Stimulated activated CD4-positive, alpha-beta T cell treated with anti-CD3 and anti-CD28 coated beads, Interleukin-1b, Interleukin-23, amount 100 ng/mL, for 4 hours (primary cell): Measurements from ENCODE around the gene RFX3.

Experiments used
- DNase-seq, 2 donors: peaks; one replicate each; pipeline ENCODE4 v3.0.0-alpha.2; 2020; ENCODE audit warnings: low read depth in 2 of 2

RFX3 gene

DNA sequence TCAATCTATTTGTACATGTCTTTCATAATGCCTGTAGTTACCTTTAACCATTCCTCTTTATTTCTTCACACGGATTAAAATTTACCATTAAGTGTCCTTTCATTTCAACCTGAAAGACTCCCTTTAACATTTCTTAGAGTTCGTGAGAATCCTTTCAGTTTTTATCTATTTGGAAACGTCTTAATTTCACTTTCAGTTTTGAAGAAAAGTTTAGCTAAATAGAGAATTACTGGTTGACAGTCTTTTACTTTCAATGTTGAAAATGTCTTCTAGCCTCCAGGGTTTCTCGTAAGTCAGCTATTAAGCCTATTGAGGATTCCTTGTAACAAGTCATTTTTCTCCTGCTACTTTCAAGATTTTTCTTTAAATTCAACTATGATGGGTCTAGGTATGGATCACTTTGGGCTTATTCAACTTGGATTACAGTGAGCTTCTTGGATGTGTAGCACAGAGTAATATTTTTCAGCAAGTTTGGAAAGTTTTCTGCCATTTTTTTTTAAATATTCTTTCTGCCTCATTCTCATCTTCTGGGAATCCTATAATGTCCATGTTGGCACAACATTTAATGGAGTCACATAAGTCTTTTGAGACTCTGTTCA lies 48.5 kb downstream of the RFX3 start:
- DNase-seq: no peak

DNA sequence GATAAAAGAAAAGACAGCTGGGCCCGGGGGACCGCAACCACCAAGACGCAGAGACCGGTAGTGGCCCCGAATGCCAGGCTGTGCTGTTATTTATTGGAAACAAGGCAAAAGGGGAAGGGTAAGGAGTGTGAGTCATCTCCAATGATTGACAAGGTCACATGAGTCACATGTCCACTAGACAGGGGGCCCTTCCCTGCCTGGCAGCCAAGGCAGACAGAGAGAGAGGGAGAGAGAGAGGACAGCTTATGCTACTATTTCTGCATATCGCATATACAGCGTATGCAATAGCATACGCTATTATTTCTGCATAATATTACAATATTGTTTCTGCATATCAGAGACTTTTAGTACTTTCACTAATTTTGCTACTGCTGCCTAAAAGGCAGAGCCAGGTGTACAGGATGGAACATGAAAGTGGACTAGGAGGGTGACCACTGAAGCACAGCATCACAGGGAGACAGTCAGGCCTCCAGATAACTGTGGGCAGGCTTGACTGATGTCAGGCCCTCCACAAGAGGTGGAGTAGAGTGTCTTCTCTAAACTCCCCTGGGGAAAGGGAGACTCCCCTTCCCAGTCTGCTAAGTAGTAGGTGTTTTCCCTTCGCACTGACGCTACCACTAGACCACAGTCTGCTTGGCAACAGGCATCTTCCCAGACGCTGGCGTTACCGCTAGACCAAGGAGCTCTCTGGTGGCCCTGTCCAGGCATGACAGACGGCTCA lies 50.3 kb downstream of the RFX3 start:
- no peak for DNase-seq

DNA sequence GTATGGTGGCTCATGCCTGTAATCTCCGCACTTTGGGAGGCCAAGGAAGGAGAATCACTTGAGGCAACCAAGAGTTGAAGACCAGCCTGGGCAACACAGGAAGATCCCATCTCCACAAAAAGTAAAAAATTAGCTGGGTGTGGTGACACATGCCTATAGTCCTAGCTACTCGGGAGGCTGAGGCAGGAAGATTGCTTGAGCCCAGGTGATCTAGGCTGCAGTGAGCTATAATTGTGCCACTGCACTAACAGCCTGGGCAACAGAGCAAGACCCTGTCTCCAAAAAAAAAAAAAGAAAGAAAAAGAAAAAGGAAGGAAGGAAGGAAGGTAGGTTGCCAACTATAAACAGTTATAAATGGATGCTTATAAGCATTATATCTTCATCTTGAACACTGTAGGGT lies 51.0 kb downstream of the RFX3 start:
- no peak for DNase-seq

- DNase-seq: no peak
These were observed 52.4 kb downstream of the RFX3 start for GRCh38 chr9:3473405-3473804.

DNA sequence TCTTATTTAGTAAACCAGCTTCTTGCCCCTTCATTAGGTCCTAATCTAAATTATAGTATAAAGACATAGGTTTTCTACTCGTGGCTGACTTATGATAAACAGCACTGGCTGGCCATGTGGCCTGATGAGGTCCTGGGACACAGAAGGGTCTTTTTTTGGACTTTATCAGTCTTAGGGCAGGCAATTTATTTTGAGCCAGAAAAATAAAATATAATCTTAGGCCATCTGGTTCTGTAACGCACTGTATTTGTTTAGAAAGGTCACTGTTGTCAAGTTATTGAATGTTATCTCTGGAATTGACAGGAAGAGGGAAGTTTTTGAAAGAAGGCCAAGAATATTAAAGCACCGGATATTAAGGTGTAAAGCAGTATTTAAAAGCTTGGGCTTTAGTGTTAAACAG lies 53.9 kb downstream of the RFX3 start:
- DNase-seq: no peak

DNA sequence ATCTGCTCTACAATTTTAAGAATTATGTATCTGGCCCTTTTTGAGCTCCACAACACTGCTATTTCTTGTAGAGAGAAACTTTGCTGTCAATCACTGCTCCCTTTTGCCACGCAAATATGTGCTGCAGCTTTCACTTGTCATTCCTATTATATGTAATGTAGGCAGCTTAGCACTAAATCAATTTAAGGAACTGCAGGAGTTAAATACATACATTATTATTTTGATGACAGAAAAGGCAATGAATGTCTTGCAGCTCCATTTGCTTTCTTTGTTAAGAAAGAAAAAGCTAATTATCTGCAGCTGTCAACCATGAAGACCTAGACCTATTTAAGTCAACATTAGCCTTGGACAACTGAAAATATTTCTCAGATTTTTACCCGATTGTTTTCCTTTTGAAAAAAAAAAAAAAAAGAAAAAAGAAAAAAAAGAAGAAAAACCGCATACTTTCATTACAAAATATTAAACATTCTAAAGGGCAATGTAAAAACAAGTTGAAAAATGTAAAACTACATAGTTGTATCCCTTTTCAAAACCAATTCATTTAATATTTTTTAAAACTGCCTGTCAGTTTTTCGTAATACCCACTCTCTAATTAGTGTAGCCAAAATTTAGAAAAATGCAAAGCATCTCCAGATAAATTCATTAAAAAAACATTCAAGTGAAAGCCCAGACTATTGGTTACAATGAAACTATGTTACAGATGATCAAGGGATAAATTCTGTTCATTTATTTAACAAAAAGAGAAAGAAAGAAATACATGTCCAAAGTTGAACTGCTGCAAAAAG lies 57.2 kb downstream of the RFX3 start:
- DNase-seq: no peak

- peak; percentile 20 to 51 for DNase-seq
These were observed 58.1 kb downstream of the RFX3 start for GRCh38 chr9:3467593-3468219.

DNA sequence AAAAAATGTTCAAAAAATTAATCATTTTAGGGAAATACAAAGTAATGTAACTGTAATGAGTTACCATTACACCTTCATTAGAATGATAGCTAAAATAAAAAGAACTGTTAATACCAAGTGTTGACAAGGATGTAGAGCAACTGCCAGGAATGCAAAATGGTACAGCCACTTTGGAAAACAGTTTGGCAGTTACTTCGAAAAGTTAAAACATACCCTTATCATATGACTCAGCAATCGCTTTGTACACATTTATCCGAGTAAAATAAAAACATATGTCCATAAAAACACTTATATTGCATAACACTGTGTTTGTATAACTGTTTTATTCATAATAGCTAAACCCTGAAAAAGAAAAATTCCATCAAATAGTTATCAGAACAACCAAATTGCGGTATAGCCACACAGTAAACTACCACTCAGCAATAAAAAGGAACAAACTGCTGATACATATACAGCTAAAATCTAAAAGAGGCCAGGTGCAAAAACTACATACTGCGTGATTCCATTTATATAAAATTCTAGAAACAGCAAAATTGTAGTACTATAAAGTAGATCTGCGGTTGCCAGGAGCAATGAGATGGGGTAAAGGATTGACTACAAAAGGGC lies 61.7 kb downstream of the RFX3 start:
- DNase-seq: no peak

- DNase-seq: no peak
These were observed 66.9 kb downstream of the RFX3 start for GRCh38 chr9:3458806-3459475.

GRCh38 chr9:3457175-3457574 lies 68.6 kb downstream of the RFX3 start:
- DNase-seq: no peak

GRCh38 chr9:3455717-3456116 lies 70.1 kb downstream of the RFX3 start:
- no peak for DNase-seq

DNA sequence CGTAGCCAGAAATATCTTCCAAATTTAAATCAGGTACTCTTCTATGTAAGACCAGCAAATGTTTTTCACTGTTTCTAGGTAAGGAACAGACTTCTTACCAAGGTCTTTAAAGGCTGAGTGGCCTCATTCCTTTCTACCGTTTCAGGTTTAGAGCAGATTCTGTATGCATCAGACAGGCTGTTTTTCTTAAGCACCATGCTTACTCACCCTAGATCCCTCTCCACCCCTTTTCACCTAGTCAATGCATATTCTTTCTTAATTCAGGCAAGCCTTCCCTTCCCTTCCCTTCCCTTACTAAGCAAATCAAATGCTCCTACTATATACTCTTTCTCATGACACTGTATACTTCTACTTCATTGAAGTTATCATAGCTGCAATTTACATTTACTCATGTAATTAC lies 70.7 kb downstream of the RFX3 start:
- DNase-seq: no peak

- DNase-seq: no peak
These were observed 73.8 kb downstream of the RFX3 start for GRCh38 chr9:3451956-3452355.

DNA sequence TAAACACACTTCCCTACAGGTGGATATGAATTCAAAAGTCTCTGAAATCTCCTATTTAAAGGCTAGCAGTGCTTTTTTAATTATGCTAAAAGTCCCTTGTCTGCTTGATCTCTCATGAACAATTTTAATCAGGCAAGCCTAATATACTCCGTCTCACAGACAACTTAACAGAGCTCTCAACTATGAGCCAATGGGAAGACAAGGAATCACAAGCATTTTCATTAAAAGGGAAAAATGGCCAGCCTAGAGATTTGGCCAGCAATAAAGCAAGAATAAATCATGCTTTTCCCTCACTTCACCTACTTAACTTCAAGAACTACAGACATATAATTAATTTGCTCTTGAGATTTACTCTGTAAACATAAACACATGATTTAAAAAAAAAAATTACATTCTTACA lies 78.0 kb downstream of the RFX3 start:
- DNase-seq: no peak

GRCh38 chr9:3447143-3447542 lies 78.7 kb downstream of the RFX3 start:
- DNase-seq: no peak

GRCh38 chr9:3446313-3446712 lies 79.5 kb downstream of the RFX3 start:
- DNase-seq: no peak

DNA sequence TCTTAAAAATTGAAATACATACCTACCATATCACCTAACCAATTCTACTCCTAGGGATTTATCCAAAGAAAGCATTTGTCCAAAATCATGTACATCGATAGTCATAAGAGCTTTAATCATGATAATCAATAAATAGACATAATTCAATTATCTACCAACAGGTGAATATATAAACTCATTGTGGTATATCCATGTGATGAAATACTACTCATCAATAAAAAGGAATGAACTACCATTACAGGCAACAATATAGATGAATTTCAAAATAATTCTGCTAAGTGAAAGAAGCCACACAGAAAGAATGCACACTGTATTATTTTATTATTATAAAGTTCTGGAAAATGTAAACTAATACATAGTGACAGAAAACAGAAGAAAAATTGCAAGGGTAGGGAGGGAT lies 81.8 kb downstream of the RFX3 start:
- DNase-seq: no peak

DNA sequence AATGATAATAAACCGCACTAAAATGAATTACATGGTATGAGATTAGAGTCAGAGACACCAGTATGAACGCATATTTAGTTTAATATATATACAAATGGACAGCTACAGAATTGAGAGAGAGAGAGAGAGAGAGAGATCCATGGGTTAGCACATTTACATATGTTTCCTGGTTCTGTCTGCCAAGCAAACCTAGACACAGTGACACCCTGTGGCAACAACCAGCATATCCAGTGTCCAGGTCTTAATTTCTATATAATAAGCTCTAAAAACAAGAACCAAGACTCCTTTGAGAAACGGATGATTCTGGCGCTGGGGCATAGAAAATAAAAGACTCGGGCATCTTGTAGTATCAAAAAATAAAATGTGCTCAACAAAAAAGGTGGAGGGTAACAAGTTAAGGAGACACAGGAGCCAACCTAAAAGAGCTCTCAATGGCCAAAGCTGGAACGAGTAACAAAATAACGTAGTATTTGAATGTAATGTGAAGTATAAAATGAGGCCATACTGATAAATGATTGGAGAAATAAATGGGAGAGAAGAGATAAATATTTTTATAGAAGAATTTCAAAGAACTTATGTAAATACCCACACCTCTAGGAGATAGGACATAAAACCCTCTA lies 84.5 kb downstream of the RFX3 start:
- peak; percentile 14 to 36 for DNase-seq

DNA sequence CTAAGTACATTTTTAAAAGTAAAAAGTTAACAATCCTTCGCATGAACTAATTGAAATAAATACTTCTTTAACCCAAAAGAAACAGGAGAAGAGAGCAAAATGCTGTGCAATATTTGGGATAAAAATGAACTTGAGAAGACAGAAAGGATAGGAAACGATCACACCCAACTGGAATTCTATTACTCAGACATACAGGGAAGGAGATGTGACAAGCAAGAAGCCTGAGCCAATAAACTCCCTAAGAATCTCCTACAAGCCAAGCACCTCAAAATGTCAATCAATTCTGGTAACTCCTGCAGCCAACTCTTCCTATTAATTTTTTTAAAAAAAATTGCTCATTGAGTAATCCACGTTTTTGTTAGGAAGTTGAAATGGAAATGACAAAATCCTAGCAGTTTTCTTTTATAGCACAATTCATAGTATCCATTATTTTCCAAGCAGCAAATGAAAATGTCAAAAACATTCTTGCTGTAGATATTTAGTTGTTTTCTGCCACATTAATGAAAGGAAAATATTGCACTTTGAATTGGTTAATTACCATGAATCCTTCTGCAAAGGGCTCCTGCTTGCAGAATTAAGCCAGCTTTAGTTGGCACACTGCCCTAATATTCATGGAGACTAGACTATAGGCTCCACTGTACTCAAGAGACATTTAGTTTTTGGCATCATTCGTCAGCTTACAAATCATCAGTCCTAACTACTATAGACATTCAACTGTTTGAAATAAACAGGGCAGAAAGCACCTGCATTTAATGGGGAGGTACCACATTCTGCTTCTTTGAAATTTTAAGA lies 89.0 kb downstream of the RFX3 start:
- DNase-seq: no peak

- DNase-seq: no peak
These were observed 90.1 kb downstream of the RFX3 start for GRCh38 chr9:3435732-3436131.
